HG03159 (cell line): Measurements from ENCODE around the gene BRPF3.

Experiments
- ATAC-seq: cut with Tn5 transposase; IDR thresholded peaks from one replicate; pipeline ENCODE4 v1.9.1; 2021; ENCODE audit warnings: mild to moderate bottlenecking, moderate library complexity; ENCODE audit not compliant: unreplicated experiment

The BRPF3 gene

DNA sequence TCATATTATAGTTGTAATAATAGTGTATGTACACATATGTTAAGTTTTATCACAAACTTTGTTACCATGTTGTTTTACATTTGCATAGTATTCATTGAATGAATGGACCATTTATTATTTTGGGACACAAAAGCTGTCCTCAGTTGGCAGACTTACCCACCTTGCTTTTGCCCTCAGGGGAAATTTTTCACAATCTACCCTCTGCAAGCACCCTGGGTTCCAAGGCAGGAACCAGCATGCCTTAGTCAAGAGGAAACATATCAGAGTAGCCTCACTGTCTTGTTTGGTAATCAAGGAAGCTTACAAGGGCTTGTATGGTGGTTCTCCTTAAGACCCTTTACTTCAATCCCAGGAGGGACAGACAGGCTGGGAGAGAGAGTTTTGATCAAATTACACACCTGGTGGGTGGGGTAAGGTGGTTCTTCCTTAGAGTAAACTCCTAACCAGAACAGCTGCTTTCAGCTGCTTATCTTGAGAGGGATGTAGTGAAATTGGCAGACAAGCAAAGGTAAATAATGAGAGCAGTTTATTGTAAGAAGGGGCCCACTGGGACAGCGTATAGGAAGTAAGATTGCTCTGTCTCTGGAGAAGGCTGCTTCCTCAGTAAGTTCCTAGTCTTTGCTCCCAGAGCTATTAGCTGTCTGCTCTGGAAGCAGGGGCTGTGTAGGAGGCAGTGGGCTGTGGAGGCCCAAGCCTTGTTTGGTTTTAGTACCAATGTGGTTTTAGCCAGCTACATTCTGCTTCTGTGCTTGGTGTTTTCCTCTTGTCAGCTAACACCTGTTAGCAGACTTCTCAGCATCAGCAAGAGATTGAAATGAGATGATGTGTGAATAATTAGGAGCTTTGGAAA lies 31.1 kb downstream of the BRPF3 start:
- no peak for ATAC-seq

DNA sequence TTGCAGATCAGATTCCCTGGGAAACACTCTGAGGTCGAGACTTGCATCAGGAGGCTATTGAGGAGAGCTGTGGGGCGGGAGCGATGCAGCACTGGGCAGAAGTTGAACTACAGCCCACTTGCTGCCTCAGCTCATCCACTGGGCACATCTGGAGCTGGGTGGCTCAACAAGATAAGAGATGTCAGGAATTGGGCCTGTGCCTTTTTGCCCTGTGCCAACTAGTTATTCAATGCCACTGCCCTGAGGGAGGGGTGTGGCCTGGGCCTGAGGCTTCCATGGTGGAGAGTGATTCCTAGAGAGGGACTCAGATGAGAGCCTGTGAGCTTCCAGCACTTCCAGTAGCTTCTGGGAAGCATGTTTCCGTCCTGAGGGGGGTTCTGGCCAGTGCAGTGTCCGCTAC lies 32.7 kb downstream of the BRPF3 start:
- no peak for ATAC-seq

DNA sequence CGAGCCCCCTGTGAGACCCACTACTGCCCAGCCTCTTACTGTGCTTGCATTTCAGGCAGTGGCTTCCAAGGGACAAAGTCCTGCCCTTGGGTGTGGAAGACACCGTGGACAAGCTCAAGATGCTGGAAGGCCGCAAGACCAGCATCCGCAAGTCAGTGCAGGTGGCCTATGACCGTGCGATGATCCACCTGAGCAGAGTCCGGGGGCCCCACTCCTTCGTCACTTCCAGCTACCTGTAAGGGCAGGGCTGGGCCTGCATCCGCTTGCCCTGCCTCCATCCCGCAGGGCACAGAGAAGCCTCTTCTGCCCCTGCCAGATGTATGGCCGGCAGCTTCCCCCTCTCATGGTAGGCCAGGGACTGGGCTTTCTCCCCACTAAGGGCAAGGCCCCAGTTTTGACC lies 33.8 kb downstream of the BRPF3 start:
- no peak for ATAC-seq

DNA sequence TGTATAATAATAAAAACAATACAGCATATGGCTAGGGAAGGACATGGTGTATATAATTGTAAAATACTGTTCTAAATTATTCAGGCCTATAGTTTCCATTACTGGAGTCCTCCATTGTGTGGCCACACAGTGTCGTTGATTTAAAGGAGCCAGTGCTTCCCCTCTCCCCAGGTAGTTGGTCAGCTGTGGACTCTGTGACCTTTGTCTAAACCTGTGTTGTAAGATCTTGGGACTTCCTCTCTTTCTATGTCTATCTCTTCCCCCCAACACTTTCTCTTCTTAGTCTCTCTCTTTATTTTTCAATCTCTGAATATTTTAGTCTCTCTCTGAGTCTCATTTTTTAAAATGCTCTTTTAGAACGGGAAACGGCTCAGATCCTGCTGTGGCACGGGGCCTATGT lies 35.6 kb downstream of the BRPF3 start:
- ATAC-seq: no peak

DNA sequence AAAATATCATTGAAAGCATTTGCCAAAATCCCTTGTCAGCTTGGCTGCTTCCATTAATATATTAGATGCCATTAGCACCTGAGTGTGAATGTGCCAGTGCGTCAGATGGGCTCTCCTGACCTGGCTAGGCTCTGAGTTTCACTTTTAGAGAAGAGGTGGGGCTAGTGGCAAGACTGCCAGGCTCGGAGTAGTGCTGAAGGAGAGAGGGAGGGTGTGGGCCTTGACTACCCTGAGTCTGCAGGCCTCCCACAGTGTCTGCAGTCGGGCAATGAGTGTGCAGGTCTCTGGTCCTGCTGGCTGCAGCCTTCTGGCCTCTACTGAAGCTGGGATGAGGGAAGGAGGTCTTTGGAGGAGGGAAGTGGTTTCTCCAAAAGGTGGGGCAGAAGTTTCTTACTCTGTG lies 38.8 kb downstream of the BRPF3 start:
- ATAC-seq: no peak

DNA sequence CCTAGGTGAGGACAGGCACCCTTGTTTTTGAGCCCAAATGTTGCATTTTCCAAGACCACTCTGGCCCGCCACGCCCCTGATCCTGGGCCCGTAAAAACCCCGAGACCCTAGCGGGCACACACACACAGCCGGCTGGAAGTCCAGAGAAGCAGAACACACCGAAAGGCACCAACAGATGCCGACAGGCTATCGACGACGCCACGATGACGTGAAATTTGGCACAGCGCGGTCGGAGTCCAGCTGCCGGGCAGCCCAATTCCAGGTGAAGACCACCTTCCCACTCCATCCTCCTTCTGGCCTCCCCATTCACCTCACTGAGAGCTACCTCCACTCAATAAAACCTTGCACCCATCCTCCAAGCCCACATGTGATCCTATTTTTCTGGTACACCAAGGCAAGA lies 39.3 kb downstream of the BRPF3 start:
- ATAC-seq: no peak

DNA sequence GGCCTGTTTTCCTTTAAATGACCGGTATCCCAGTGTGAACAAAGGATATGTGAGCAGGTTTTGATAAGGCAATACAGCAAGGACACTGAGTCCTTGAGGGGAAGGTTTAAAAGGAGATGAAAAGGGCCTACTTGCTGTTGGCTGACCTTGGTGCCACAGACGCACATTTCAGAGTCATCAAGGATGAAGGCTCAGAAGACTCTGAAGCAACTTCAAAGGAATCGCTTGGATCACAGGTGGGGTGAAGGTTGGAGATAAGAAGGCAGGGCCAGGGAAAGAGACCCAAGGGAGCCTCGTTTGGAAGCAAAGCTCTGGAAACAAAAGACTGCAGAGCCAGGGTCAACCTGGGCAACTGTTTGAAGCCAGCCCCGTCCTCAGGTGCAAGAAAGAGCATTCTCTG lies 43.2 kb downstream of the BRPF3 start:
- ATAC-seq: no peak

DNA sequence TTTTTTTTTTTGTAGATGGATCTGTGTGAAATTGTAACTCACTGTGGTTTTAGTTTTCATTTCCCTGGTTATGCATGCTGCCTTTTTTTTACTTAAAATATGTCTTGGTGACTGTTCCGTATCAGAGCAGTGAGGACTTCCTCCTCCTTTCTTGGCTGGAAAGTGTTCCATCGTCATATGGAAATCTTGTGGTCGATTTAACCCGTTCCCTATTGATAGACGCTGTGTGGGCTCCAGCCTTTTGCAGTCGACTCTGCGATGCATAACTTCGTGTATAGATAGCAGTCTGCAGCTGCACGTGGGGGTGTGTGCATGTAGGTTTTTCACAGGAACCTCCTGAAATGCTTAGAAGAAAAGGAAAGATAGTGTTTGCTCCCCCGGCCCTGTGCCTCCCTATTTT lies 45.2 kb downstream of the BRPF3 start:
- ATAC-seq: no peak

DNA sequence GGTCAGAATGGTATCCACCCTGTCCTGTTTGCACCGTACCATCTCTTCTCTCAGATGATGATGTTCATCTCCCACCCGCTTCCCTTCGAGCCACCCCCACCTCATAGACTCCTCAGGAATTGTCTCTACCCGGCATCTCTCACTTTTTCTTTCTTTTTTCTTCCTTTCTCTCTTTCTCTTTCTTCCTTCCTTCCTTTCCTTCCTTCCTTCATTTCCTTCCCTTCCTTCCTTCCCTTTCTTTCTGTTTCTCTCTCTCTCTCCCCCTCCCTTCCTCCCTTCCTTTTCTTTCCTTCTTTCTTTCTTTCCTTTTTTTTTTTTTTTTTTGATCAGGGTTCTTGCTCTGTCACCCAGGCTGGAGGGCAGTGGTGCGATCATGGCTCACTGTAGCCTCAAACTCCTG lies 45.6 kb downstream of the BRPF3 start:
- no peak for ATAC-seq

DNA sequence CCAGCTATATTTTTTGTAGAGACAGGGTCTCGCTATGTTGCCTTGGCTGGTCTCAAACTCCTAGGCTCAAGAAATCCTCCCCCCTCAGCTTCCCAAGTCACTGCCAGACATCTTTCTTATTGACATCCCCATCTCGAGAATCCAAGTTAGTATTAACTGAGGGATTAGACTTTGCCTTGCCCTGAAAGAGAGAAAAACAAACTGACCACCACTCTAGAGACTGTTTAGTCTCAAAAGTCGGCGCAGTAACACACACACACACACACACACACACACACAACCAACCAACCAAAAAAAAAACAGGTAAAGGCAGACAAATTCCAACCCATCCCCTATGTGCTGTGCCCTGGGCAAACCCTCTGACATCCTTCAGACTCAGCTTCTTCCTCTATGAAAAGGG lies 46.1 kb downstream of the BRPF3 start:
- ATAC-seq: no peak

DNA sequence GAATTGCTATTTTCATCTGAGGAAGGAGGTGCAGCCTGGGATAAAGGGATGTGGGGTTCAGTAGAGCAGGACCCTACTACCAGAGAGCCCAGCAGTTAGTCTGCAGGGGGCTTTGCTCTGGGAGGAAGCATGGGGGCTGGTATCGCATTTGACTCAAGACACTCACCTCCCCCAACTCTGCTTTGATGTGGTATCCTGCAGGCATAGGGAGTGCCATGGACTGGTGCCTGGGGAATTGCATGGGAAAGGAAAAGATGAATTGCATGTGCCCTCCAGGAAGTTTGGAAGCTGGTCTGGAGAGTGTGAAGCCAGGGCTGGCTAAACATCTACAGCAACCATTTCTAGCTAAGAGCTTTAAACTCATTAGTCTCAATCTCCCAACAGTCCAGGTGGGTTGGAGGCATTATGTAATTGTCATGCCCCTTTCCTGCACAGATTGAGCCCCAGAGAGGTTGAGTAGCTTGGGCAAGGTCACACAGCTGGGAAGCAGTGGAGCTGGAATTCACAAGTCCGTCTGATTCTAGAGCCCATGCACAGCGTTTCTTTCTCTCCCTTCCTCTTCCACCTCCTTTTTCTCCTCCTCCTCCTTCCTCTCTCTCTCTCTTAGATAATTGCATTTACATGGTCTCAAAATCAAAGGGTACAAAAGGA lies 47.1 kb downstream of the BRPF3 start:
- no peak for ATAC-seq

DNA sequence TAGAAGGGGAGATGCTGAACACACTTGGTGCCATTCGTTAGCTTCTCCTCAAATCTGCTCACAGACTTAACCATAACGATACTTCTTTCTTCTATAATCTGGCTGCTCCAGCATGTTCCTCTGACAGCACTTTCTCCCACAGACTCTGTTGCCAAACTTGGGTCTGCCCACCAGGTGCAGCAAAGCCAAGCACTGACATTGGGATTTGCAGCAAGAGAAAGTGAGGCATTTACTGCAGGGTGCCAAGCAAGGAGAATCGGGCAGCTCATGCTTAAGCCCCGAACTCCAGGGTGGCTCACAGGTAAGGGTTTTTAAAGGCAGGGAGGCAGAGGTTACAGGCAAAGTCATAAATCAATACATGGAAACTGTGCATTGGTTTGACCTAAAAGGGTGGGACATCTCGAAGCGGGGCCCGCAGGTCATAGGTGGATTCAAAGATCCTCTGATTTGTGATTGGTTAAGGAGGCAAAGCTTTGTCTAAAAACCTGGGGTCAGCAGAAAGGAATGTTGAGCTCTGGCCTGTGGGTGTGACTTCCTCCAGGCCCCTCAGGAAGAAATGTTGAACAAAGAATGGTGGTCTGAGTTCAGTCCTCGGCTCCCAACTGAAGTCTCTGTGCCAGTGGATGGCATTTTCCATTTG lies 48.2 kb downstream of the BRPF3 start:
- no peak for ATAC-seq

DNA sequence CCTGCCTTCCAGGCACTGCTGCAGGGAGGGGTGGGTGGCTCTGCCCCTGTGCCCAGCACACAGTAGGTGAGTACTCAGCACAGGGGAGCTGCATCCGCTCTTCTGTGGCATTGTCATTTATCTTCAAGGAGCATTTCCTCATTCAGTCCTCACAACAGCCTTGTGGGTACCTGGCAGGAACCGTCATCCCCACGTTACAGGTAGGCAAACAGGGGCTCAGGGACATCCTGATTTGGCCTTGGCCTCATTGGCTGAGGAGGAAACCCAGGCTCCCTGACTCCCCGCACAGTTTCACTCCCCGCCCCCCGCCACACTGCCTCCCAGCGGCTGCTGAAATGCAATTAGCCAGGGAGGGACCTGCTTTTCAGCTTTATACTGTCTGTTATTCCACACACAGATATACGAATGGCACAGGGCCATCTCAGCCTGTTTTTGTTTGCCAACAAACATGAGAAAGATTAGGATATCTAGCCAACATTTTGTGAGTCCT lies 49.1 kb downstream of the BRPF3 start:
- no peak for ATAC-seq

DNA sequence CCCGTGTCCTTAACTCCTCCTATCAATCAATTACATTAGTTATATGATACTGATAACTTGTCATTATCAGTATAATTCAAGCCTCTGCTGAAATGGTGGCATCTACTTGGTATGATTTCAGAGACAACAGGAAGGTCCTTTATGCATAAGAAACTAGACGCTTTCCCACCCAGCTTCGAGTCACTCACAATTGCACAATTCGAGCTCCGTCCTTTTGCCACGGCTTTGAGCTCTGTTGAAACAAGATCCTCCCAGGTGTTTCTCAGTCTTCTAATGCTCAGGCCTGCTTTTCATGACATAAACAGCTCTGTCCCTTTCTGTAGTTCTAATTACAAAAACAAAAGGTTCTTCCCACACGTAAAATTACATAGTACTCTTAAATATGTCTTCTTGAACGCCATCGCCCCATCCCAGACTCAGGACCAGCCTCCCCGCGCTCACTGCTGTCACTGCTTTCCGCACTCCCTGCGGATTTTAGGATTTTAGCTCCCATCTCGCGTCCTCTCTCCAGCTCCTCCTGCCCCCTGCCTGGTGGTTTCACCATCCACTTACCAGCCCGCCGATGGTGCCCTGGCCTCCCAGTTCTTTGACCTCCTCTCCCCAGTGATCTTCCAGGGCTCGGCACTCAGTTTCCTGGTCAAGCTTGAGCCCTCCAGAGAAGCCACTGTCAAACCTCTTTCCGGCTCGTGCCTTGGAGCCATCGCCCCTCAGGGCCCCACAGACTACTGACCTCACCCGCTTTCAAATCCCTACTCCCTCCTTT lies 50.1 kb downstream of the BRPF3 start:
- no peak for ATAC-seq

DNA sequence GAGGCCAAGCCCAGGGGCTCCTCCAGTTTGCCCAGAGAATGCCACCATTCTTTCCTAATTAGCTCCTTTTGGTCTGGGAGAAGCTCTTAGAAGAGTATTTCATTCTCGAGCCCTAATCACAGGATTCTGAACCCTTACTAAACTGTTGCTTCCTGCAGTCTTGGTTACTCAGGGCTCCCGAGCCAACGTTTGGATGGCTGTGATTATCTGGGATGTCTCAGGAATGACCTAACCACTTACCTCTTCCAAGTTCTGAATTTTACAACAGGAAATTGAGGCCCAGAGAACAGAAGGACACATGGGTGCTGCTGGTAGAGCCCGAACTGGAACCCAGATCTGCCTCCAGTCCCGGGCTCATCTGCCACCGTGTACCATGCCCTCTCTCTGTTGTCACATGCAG lies 51.1 kb downstream of the BRPF3 start:
- no peak for ATAC-seq

DNA sequence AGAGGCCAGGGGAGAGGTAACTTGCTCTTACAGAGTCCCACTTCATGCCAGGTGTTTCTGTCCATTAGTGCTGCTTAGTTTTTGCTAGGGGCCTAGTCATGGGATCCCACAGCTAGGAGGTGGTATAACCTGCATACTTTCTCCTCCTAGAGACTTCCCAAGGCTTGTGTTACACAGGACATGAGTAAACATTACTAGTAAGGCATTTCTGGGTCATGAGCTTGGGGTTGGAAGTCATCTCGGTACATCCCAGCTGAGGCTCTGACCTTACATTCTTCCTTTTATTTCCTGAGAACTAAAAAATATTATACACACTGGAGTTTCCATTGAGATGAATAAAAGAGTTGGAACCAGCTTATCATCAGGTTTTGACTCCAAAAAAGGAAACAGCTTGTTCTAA lies 52.4 kb downstream of the BRPF3 start:
- ATAC-seq: no peak

DNA sequence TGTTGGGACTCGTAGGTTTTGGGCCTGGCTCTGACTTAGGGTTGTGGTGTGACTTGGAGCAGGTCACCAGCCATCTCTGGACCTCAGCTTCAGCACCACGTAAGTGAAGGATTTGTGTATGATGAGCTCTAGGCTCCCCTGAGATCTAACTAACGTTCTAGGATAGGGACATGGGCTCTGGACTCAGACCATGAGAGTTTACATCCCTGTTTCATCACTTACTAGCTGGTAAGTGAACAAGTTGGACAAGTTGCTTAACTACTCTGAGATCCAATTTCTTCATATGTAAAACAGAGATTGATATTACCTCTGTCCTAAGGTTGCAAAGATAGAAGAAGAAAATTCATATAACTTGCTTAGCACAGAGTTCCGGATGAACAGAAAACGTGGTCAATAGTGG lies 53.0 kb downstream of the BRPF3 start:
- ATAC-seq: no peak

DNA sequence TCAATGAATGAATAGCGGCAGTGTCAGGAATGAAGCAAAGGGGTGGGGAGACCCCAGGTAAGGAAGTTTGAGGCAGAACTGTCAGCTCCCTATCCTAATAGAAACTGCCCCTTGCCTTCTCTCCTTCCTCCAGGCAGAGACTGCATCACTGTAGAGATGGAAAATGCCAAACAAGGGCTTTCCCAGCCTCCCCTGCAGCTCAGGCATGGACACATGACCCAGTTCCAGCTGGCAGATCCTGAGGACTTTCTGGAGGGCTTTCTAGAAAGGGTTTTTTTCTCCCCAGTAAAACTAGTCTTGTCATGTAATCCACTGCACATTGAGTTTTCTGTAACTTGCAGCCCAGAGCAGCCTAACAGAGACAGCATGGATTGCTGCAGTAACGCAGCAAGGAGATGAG lies 55.5 kb downstream of the BRPF3 start:
- ATAC-seq: no peak

DNA sequence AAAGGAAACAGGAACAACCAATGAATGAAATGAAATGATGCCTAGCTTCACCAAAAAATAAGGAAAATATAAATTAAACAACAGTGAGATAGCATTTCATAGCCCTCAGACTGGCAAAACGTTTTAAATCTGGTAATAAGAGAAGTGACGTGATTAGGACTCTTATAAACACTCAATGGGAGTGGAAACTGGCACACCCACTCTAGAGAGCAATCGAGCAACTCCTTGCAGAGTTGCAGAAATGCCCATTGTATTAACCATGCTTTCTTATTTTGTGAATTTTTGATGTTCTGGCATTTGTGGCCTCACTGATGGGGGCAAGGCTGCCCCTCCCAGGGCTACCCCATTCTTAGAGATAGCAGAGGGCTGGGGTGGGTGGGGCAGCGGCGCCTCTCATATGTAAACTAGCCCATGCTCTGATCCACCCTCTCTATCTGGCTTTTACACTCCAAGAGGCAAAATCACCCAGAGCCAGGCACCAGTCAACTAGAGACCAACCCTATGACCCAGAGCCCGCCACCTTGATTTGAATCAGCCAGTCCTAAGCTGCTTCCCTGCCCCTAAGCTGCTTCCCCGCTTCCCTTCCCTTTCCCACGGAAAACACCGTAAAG lies 67.0 kb downstream of the BRPF3 start:
- no peak for ATAC-seq

DNA sequence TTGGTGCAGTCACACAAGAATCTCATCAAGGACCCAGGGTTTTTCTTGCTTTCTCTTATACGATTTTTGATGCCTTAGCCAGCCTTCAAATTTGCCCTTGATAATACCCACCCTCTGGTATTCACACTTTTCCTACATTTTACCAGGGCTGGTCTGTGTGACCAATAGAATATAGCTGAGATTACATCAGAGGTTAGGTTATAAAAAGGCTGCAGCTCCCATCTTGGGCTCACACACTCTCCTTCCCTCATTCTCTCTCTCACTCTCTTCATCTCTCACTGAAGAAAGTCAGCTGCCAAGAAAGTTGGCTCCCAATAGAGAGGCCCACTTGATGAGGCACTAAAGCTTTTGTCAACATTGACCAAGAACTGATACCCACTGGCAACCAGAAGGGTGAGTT lies 69.2 kb downstream of the BRPF3 start:
- ATAC-seq: no peak
